Hematopoietic multipotent progenitor cell treated with erythropoietin and hydrocortisone succinate and interleukin-3 and kit ligand, for 8 days (in vitro differentiated cells): ENCODE measurements around the gene APOL4.

Experiments
- DNase-seq: peaks from one replicate; pipeline ENCODE4 v3.0.0-alpha.2; 2015

Gene APOL4

DNA sequence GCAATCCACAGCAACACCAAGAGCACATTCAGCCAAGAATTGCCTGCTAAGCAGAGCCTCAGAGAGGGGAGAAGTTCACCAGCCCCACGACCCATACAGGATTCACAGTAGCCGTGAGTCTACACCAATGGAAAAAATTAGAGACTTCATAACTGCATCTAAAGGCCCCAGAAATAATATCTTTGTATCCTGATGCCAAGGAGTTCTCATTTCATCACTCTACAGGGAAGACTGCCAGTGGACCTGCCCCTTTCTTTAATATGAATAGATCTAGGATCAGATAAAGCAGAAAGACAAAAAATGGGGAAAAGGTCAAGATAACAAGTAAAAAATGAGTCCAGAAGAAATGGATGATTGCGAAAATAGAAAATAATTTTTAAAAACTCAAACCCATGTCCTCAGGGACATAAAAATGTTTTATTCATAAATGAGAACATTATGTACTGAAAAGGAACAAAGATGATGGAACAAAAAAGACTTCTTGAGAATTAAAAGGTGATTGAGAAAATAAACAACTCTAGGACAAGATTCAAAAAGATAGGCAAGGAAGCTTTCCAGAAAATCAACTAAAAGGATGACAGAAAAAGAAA is 50.5 kb downstream of the APOL4 start:
- DNase-seq: peak; percentile 60

GRCh38 chr22:36149441-36149840 is 52.2 kb downstream of the APOL4 start:
- DNase-seq: peak; percentile 63

GRCh38 chr22:36148411-36148810 is 53.2 kb downstream of the APOL4 start:
- DNase-seq: no peak

DNA sequence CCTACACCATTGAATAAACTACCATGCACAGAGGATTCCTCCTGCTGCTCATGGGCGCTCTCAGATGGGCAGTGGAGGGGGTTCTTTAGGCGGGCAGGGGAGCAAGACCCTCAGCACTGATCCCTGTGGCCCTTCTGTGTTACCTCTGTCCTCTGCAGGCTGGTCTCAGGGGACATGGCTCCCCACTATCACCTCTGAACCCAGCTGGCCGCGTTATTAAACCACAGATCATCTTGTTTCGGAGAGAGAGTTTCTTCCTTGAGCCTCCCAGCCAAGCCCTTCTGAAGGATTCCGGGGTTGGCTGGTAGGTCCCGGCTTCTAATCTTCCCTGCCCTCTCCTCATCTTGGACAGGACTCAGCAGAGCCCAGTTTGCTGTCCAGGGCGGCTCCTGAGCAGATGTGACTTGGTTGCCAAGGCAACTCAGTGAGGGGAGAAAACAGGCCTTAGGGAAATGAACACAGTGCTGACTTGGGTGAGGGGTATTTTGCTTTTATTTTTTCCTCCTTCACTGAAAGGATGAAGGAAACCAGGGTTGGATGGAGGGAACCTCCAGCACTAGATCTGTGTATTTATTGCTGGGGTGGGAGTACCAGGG is 54.3 kb downstream of the APOL4 start:
- DNase-seq: no peak

- no peak for DNase-seq
Measured at GRCh38 chr22:36145881-36146280, 55.7 kb downstream of the APOL4 start.

DNA sequence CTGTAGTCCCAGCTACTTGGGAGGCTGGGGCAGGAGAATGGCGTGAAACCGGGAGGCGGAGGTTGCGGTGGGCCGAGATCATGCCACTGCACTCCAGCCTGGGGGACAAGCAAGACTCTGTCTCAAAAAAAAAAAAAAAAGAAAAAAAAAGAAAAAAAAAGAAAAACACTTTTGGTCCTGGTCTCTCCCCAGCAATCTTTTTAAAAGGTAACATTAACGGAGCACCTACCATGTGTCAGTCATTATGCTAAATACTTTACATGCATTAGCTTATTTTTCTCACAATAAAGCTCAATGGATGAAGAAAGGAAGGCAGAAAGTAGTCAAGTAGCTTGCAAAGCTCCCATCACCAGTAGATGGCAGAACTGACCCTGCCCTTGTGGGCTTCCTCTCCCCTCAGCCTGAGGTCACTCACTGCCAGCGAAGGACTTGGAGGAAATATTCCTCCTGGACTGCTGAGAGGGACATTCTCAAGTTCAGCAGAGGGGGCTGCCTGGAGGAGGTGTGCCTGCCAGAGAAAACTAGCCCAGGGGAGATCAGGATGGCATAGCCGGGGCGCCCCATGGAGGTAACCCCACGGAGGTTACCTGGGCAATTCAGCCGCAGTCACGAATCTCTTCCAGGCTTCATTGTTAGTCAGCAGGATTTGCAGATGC is 56.6 kb downstream of the APOL4 start:
- DNase-seq: peak; percentile 74

- DNase-seq: no peak
Measured at GRCh38 chr22:36143956-36144355, 57.7 kb downstream of the APOL4 start.

- DNase-seq: no peak
Measured at GRCh38 chr22:36143066-36143815, 58.4 kb downstream of the APOL4 start.

DNA sequence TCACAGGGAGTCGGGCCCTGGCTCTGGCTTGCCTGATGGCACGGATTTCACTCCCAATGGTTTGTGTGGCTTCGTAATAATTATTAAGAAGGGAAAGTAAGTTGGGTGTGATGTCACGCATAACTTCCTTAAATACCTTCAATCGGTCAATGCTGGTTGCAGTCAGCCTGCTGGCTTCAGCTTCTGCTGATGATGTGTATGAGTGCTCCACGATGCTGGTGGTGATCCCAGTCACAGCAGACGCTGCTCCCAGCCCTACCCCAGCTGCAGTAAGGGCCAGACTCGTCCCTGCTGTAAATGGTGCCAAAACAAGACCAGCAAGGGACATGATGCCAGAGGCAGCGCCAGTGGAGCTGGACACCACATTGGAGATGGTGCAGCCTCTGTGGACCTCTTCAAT is 60.1 kb downstream of the APOL4 start:
- no peak for DNase-seq
